ENCODE measurements around the gene EHHADH. TPM values are rescaled to one million over a fixed set of nuclear protein-coding genes. Genes with fewer than 3 reads are reported as not detected.

Gene EHHADH
- total RNA-seq, 1 donor from 2014 or later, result 3.6 TPM

- no peaks in the 10 kb centered on the region for H3K4me1 Mint-ChIP-seq
- H3K4me2 ChIP-seq, result no peak overlapping the region
- H3K36me3 Mint-ChIP-seq, result no peaks in the 10 kb centered on the region
- H3K27ac Mint-ChIP-seq, result no peak overlapping the region
- H3K4me3 Mint-ChIP-seq, result peak overlapping the region; percentile 49
- no peaks in the 10 kb centered on the region for H3K27me3 Mint-ChIP-seq (ENCODE audit: insufficient read depth, low read depth)
- H3K36me3 ChIP-seq, result no peaks in the 10 kb centered on the region
- no peaks in the 10 kb centered on the region for H3K9me3 Mint-ChIP-seq
- peaks cover 28% of the 10 kb centered on the region for H3F3A ChIP-seq (ENCODE audit: low read depth)
- peaks cover 6% of the 10 kb centered on the region for H3K4me1 ChIP-seq
- DNase-seq (ENCODE audit: low spot score), result no peak
- no peaks in the 10 kb centered on the region for H3K9me3 ChIP-seq (ENCODE audit: low read depth)
- no peaks in the 10 kb centered on the region for H3K79me2 ChIP-seq (ENCODE audit: low read depth)
- H2AFZ ChIP-seq (replicated peaks), result peak overlapping the region; percentile 9
- peaks cover 13% of the 10 kb centered on the region for H3K27me3 ChIP-seq
- H3K4me3 ChIP-seq, result no peak overlapping the region
- no peak overlapping the region for H3K27ac ChIP-seq
- TF ChIP-seq EZH2phosphoT487 (IDR thresholded peaks at IDR 0.05) (no peak), CTCF (IDR thresholded peaks at IDR 0.05) (no peak), EZH2 (IDR thresholded peaks at IDR 0.05) (no peak)
- H4K20me1 ChIP-seq (ENCODE audit: low read depth), result no peaks in the 10 kb centered on the region
- H3K9ac ChIP-seq, result no peak overlapping the region
Observed at GRCh38 chr3:185157347-185157746, 96.5 kb downstream of the EHHADH start.

- peaks cover 37% of the 10 kb centered on the region for H3F3A ChIP-seq (ENCODE audit: low read depth)
- H3K4me1 ChIP-seq, result peaks cover 20% of the 10 kb centered on the region
- H3K27me3 Mint-ChIP-seq (ENCODE audit: insufficient read depth, low read depth), result peaks cover 6% of the 10 kb centered on the region
- H3K9me3 ChIP-seq (ENCODE audit: low read depth), result no peaks in the 10 kb centered on the region
- H3K4me2 ChIP-seq, result no peak overlapping the region
- H4K20me1 ChIP-seq (ENCODE audit: low read depth), result no peaks in the 10 kb centered on the region
- no peak for DNase-seq (ENCODE audit: low spot score)
- no peak overlapping the region for H3K4me3 Mint-ChIP-seq
- no peak for TF ChIP-seq CTCF (IDR thresholded peaks at IDR 0.05)
- no peak for TF ChIP-seq EZH2phosphoT487 (IDR thresholded peaks at IDR 0.05)
- no peak for TF ChIP-seq EZH2 (IDR thresholded peaks at IDR 0.05)
- H3K9me3 Mint-ChIP-seq, result no peaks in the 10 kb centered on the region
- H3K27me3 ChIP-seq, result peaks cover 30% of the 10 kb centered on the region
- no peaks in the 10 kb centered on the region for H3K36me3 Mint-ChIP-seq
- H3K27ac ChIP-seq, result no peak overlapping the region
- H3K4me1 Mint-ChIP-seq, result peaks cover 3% of the 10 kb centered on the region
- H3K27ac Mint-ChIP-seq, result no peak overlapping the region
- no peaks in the 10 kb centered on the region for H3K79me2 ChIP-seq (ENCODE audit: low read depth)
- H3K9ac ChIP-seq, result no peak overlapping the region
- H3K36me3 ChIP-seq, result no peaks in the 10 kb centered on the region
- H3K4me3 ChIP-seq, result no peak overlapping the region
- no peak overlapping the region for H2AFZ ChIP-seq (replicated peaks)
Observed at GRCh38 chr3:185155678-185156077, 98.2 kb downstream of the EHHADH start.

GRCh38 chr3:185153861-185154629 is 99.8 kb downstream of the EHHADH start:
- Histone ChIP-seq H2AFZ (replicated peaks) (peak overlapping the region; percentile 92), H3K4me2 (peak overlapping the region; percentile 86), H3K36me3 (no peaks in the 10 kb centered on the region), H3K27ac (no peak overlapping the region), H3K27me3 (peaks cover 46% of the 10 kb centered on the region), H3K4me1 (peaks cover 24% of the 10 kb centered on the region), H4K20me1 (ENCODE audit: low read depth) (no peaks in the 10 kb centered on the region), H3K9me3 (ENCODE audit: low read depth) (no peaks in the 10 kb centered on the region), H3K9ac (no peak overlapping the region), H3K4me3 (peak overlapping the region; percentile 58), H3K79me2 (ENCODE audit: low read depth) (no peaks in the 10 kb centered on the region), H3F3A (ENCODE audit: low read depth) (peaks cover 37% of the 10 kb centered on the region)
- Mint-ChIP-seq H3K36me3 (no peaks in the 10 kb centered on the region), H3K4me3 (no peak overlapping the region), H3K4me1 (peaks cover 3% of the 10 kb centered on the region), H3K27ac (no peak overlapping the region), H3K27me3 (ENCODE audit: insufficient read depth, low read depth) (peaks cover 6% of the 10 kb centered on the region), H3K9me3 (no peaks in the 10 kb centered on the region)
- no peak for TF ChIP-seq EZH2phosphoT487 (IDR thresholded peaks at IDR 0.05)
- no peak for TF ChIP-seq EZH2 (IDR thresholded peaks at IDR 0.05)
- TF ChIP-seq CTCF (IDR thresholded peaks at IDR 0.05), result no peak
- DNase-seq (ENCODE audit: low spot score), result peak; percentile 38
